HepG2 (cell line): ENCODE measurements around the gene NEMF. TPM values are rescaled to one million over a fixed set of nuclear protein-coding genes. Genes with fewer than 3 reads are reported as not detected.

Experiments
- ATF6 ChIP-seq: sonication (generic); formaldehyde crosslinking; conservative IDR thresholded peaks from 2 replicates; pipeline ENCODE4 v1.4.0; 2020; ENCODE audit warnings: missing genetic modification reagents
- CCDC6 ChIP-seq: sonication (generic); formaldehyde crosslinking; IDR thresholded peaks from 2 replicates; pipeline ENCODE4 v1.8.1; 2022; ENCODE audit warnings: mild to moderate bottlenecking, missing genetic modification reagents, moderate library complexity
- CENPX ChIP-seq: sonication (generic); formaldehyde crosslinking; IDR thresholded peaks from 2 replicates; pipeline ENCODE4 v1.9.0; 2021; ENCODE audit warnings: mild to moderate bottlenecking, missing genetic modification reagents, moderate library complexity
- FOXK2 ChIP-seq: fragments of 450-650 bp; IDR thresholded peaks from 2 replicates; pipeline ENCODE4 v1.6.1; 2016
- HNRNPLL ChIP-seq: fragments of 200-400 bp; formaldehyde crosslinking; IDR thresholded peaks from 2 replicates; pipeline ENCODE4 v1.6.1; 2017; ENCODE audit warnings: mild to moderate bottlenecking, low read depth, low read length; ENCODE audit not compliant: poor library complexity, severe bottlenecking
- JUN ChIP-seq: sonication (generic); formaldehyde crosslinking; IDR thresholded peaks from 2 replicates; pipeline ENCODE4 v1.4.0; 2020; ENCODE audit warnings: mild to moderate bottlenecking, missing genetic modification reagents
- KMT2B ChIP-seq: IDR thresholded peaks from 2 replicates; pipeline ENCODE4 v1.6.1; 2016; ENCODE audit warnings: missing genetic modification reagents, missing compliant biosample characterization
- MLLT10 ChIP-seq: sonication (generic); formaldehyde crosslinking; IDR thresholded peaks from 2 replicates; pipeline ENCODE4 v1.4.0; 2020; ENCODE audit warnings: missing genetic modification reagents
- NR2F1 ChIP-seq, 2 experiments: fragments of 450-650 bp in 1 of 2; formaldehyde crosslinking in 1 of 2; IDR thresholded peaks; 2 replicates each; pipeline versions ENCODE4 v1.5.0 to v1.6.1; 2016 to 2020; ENCODE audit warnings: mild to moderate bottlenecking in 1 of 2, missing compliant biosample characterization in 1 of 2, missing genetic modification reagents in 1 of 2, moderate library complexity in 1 of 2
- ONECUT2 ChIP-seq: sonication (generic); formaldehyde crosslinking; IDR thresholded peaks from 2 replicates; pipeline ENCODE4 v1.4.0; 2020; ENCODE audit warnings: missing genetic modification reagents
- SIN3B ChIP-seq: fragments of 150-350 bp; IDR thresholded peaks from 2 replicates; pipeline ENCODE4 v1.6.1; 2014; ENCODE audit warnings: low read length
- TSC22D2 ChIP-seq: sonication (generic); formaldehyde crosslinking; IDR thresholded peaks from 2 replicates; pipeline ENCODE4 v1.5.1; 2020; ENCODE audit warnings: missing genetic modification reagents, mild to moderate bottlenecking, borderline replicate concordance
- UBTF ChIP-seq: sonication (generic); formaldehyde crosslinking; IDR thresholded peaks from 2 replicates; pipeline ENCODE4 v1.4.0; 2020; ENCODE audit warnings: mild to moderate bottlenecking, missing genetic modification reagents
- ZMAT3 ChIP-seq: sonication (generic); formaldehyde crosslinking; conservative IDR thresholded peaks from 2 replicates; pipeline ENCODE4 v1.7.0; 2021; ENCODE audit warnings: missing genetic modification reagents
- ZMYM2 ChIP-seq: sonication (generic); formaldehyde crosslinking; IDR thresholded peaks from 2 replicates; pipeline ENCODE4 v1.8.0; 2022; ENCODE audit warnings: mild to moderate bottlenecking, missing genetic modification reagents
- ZNF17 ChIP-seq: sonication (generic); formaldehyde crosslinking; IDR thresholded peaks from 2 replicates; pipeline ENCODE4 v1.5.0; 2020; ENCODE audit warnings: mild to moderate bottlenecking, missing genetic modification reagents
- ZNF382 ChIP-seq: sonication (generic); formaldehyde crosslinking; IDR thresholded peaks from 2 replicates; pipeline ENCODE4 v1.5.0; 2020; ENCODE audit warnings: missing genetic modification reagents, mild to moderate bottlenecking, borderline replicate concordance
- ZNF652 ChIP-seq: IDR thresholded peaks from 2 replicates; pipeline ENCODE4 v1.6.1; 2016; ENCODE audit warnings: low read depth, borderline replicate concordance
- ZSCAN22 ChIP-seq: sonication (generic); formaldehyde crosslinking; IDR thresholded peaks from 2 replicates; pipeline ENCODE4 v1.4.0; 2020; ENCODE audit warnings: mild to moderate bottlenecking, missing genetic modification reagents
- polyA plus RNA-seq, 8 experiments: library from polyadenylated mRNA; depleted of rRNA in 3 of 8; stranded (reverse) in 7 of 8; unstranded in 1 of 8; fragments of >200 nt; fragmentation: Illumina TruSeq in 4 of 8; extraction: Trizol in 4 of 8; gene quantifications; 2 replicates each; pipeline versions ENCODE4 v1.2.1 to v1.2.3, GENCODE V29; 2011 to 2016; ENCODE audit warnings: low read depth in 4 of 8, missing spikeins in 1 of 8, mixed read lengths in 1 of 8; ENCODE audit not compliant: insufficient read depth in 1 of 8
- total RNA-seq, 5 experiments: library from RNA; depleted of rRNA; stranded (reverse); fragments of >200 nt; fragmentation: Illumina TruSeq; extraction: Trizol; gene quantifications; 2 replicates each; pipeline ENCODE4 v1.2.3, GENCODE V29; 2016; ENCODE audit warnings: low read depth in 1 of 5
- TF ChIP-seq, protein P1 (sequence below): sonication (generic); formaldehyde crosslinking; IDR thresholded peaks from 2 replicates; pipeline ENCODE4 v1.8.0; 2022; ENCODE audit warnings: missing genetic modification reagents, mild to moderate bottlenecking, moderate library complexity, borderline replicate concordance
- TF ChIP-seq, protein P2 (sequence below): sonication (generic); formaldehyde crosslinking; IDR thresholded peaks from 2 replicates; pipeline ENCODE4 v1.5.1; 2020; ENCODE audit warnings: mild to moderate bottlenecking, missing genetic modification reagents

Gene NEMF
- total and polyA plus RNA-seq, 2 of the 13 experiments (the other 11 are each of a cell fraction or from before 2014, with no cell fraction given), result 21.3 to 57.9 TPM

GRCh38 chr14:49853572-49854375 lies 1.2 kb upstream of the NEMF start (continued):
- TF ChIP-seq FOXK2 (no peak), ZSCAN22 (CRISPR knock-in tag) (no peak), CENPX (CRISPR knock-in tag) (no peak), HNRNPLL (no peak), NR2F1 (CRISPR knock-in tag; IDR thresholded peaks at IDR 0.05) (no peak), CCDC6 (CRISPR knock-in tag) (no peak), ZNF382 (CRISPR knock-in tag) (no peak), UBTF (peak; percentile 21; the same call in 1 of the 2 replicates), ONECUT2 (no peak), MLLT10 (CRISPR knock-in tag) (no peak), JUN (CRISPR knock-in tag) (no peak), ZMYM2 (peak; percentile 99), TSC22D2 (CRISPR knock-in tag) (no peak), ZMAT3 (no peak), ZNF17 (CRISPR knock-in tag) (no peak), ATF6 (CRISPR knock-in tag) (0 out of 2 replicates have a peak, but pooled peaks have one; percentile 38), SIN3B (no peak), ZNF652 (CRISPR knock-in tag) (no peak), KMT2B (CRISPR knock-in tag) (peak; percentile 74)
- TF ChIP-seq, protein P1, sequence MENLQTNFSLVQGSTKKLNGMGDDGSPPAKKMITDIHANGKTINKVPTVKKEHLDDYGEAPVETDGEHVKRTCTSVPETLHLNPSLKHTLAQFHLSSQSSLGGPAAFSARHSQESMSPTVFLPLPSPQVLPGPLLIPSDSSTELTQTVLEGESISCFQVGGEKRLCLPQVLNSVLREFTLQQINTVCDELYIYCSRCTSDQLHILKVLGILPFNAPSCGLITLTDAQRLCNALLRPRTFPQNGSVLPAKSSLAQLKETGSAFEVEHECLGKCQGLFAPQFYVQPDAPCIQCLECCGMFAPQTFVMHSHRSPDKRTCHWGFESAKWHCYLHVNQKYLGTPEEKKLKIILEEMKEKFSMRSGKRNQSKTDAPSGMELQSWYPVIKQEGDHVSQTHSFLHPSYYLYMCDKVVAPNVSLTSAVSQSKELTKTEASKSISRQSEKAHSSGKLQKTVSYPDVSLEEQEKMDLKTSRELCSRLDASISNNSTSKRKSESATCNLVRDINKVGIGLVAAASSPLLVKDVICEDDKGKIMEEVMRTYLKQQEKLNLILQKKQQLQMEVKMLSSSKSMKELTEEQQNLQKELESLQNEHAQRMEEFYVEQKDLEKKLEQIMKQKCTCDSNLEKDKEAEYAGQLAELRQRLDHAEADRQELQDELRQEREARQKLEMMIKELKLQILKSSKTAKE (CRISPR knock-in tag), result no peak
- TF ChIP-seq, protein P2, sequence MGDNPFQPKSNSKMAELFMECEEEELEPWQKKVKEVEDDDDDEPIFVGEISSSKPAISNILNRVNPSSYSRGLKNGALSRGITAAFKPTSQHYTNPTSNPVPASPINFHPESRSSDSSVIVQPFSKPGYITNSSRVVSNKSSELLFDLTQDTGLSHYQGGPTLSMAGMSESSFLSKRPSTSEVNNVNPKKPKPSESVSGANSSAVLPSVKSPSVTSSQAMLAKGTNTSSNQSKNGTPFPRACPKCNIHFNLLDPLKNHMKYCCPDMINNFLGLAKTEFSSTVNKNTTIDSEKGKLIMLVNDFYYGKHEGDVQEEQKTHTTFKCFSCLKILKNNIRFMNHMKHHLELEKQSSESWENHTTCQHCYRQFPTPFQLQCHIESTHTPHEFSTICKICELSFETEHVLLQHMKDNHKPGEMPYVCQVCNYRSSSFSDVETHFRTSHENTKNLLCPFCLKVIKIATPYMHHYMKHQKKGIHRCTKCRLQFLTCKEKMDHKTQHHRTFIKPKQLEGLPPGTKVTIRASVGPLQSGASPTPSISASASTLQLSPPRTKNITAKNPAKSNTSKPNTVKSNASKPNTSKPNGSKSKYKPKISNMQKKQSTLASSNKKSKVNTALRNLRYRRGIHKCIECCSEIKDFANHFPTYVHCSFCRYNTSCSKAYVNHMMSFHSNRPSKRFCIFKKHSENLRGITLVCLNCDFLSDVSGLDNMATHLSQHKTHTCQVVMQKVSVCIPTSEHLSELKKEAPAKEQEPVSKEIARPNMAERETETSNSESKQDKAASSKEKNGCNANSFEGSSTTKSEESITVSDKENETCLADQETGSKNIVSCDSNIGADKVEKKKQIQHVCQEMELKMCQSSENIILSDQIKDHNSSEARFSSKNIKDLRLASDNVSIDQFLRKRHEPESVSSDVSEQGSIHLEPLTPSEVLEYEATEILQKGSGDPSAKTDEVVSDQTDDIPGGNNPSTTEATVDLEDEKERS (CRISPR knock-in tag), result peak; percentile 98
